Neural cell (in vitro differentiated cells): ENCODE results near the gene ADAMTS15. TPM values are rescaled to one million over a fixed set of nuclear protein-coding genes. Genes with fewer than 3 reads are reported as not detected.

Source experiments
- H2AFZ ChIP-seq: fragments of 200-600, 300-800 bp; sonication (generic), shearing (Covaris generic); 2 replicates; pipeline ENCODE4 v1.6.0; 2014; ENCODE audit warnings: low read depth, mild to moderate bottlenecking, antibody characterized with exemption, low read length, moderate library complexity
- H3F3A ChIP-seq: fragments of 200-600 bp; shearing (Covaris generic); 2 replicates; pipeline ENCODE4 v1.6.1; 2016; ENCODE audit warnings: mild to moderate bottlenecking, moderate library complexity, mixed read lengths, antibody characterized with exemption, low read length; ENCODE audit not compliant: insufficient read depth, poor library complexity, severe bottlenecking
- H3K27ac ChIP-seq: fragments of 200-600, 300-800 bp; sonication (generic), shearing (Covaris generic); 2 replicates; pipeline ENCODE4 v1.5.1; 2014; ENCODE audit warnings: mild to moderate bottlenecking, low read length, moderate library complexity
- H3K27me3 ChIP-seq: fragments of 300-800, 200-600 bp; sonication (generic), shearing (Covaris generic); 2 replicates; pipeline ENCODE4 v1.6.0; 2014; ENCODE audit warnings: mild to moderate bottlenecking, low read depth, low read length, moderate library complexity; ENCODE audit not compliant: insufficient read depth
- H3K36me3 ChIP-seq: fragments of 300-800, 200-600 bp; sonication (generic), shearing (Covaris generic); 2 replicates; pipeline ENCODE4 v1.5.1; 2014; ENCODE audit warnings: mild to moderate bottlenecking, antibody characterized with exemption, low read length, moderate library complexity; ENCODE audit not compliant: insufficient read depth
- H3K4me2 ChIP-seq: fragments of 300-800, 200-600 bp; sonication (generic), shearing (Covaris generic); 2 replicates; pipeline ENCODE4 v1.6.0; 2014; ENCODE audit warnings: mild to moderate bottlenecking, low read length
- H3K4me3 ChIP-seq: fragments of 300-800, 200-600 bp; sonication (generic), shearing (Covaris generic); 2 replicates; pipeline ENCODE4 v1.5.1; 2014; ENCODE audit warnings: mild to moderate bottlenecking, low read length, moderate library complexity
- H3K79me2 ChIP-seq: fragments of 200-600 bp; shearing (Covaris generic); replicated peaks from 2 replicates; pipeline ENCODE4 v1.6.0; 2014; ENCODE audit warnings: mild to moderate bottlenecking, low read length, moderate library complexity; ENCODE audit not compliant: insufficient read depth
- H3K9ac ChIP-seq: fragments of 300-800, 200-600 bp; sonication (generic), shearing (Covaris generic); 2 replicates; pipeline ENCODE4 v1.6.1; 2016; ENCODE audit warnings: mild to moderate bottlenecking, low read length, mixed read lengths
- H3K9me2 ChIP-seq: fragments of 200-600 bp; shearing (Covaris generic); 2 replicates; pipeline ENCODE4 v1.6.1; 2016; ENCODE audit warnings: mild to moderate bottlenecking, low read length, mixed read lengths; ENCODE audit not compliant: insufficient read depth
- H3K9me3 ChIP-seq: fragments of 200-600, 300-800 bp; sonication (generic), shearing (Covaris generic); 2 replicates; pipeline ENCODE4 v1.6.1; 2016; ENCODE audit warnings: mild to moderate bottlenecking, mixed run types, low read length, moderate library complexity, mixed read lengths
- H4K20me1 ChIP-seq: fragments of 200-600 bp; shearing (Covaris generic); 2 replicates; pipeline ENCODE4 v1.6.1; 2016; ENCODE audit warnings: mild to moderate bottlenecking, mixed run types; ENCODE audit not compliant: insufficient read depth
- EP300 ChIP-seq: fragments of 450-650 bp; conservative IDR thresholded peaks from 2 replicates; pipeline ENCODE4 v1.6.1; 2014; ENCODE audit warnings: antibody characterized with exemption, mild to moderate bottlenecking, moderate library complexity; ENCODE audit not compliant: poor library complexity, severe bottlenecking
- EZH2 ChIP-seq: fragments of 200-600, 300-800 bp; shearing (Covaris generic), sonication (generic); IDR thresholded peaks from 2 replicates; pipeline ENCODE4 v1.6.1; 2014; ENCODE audit warnings: antibody characterized with exemption, low read length, borderline replicate concordance, mild to moderate bottlenecking; ENCODE audit not compliant: insufficient read depth, poor library complexity, severe bottlenecking
- MXI1 ChIP-seq: fragments of 450-650 bp; conservative IDR thresholded peaks from 2 replicates; pipeline ENCODE4 v1.6.1; 2014; ENCODE audit warnings: antibody characterized with exemption, mild to moderate bottlenecking; ENCODE audit not compliant: poor library complexity, severe bottlenecking
- POLR2AphosphoS5 ChIP-seq: IDR thresholded peaks from 2 replicates; pipeline ENCODE4 v1.6.1; 2012
- RAD21 ChIP-seq: fragments of 450-650 bp; conservative IDR thresholded peaks from 2 replicates; pipeline ENCODE4 v1.6.1; 2014; ENCODE audit warnings: antibody characterized with exemption, mild to moderate bottlenecking, moderate library complexity
- SMC3 ChIP-seq: fragments of 450-650 bp; conservative IDR thresholded peaks from 2 replicates; pipeline ENCODE4 v1.6.1; 2014; ENCODE audit warnings: antibody characterized with exemption, mild to moderate bottlenecking, moderate library complexity; ENCODE audit not compliant: poor library complexity
- TAF1 ChIP-seq: IDR thresholded peaks from 2 replicates; pipeline ENCODE4 v1.6.1; 2012; ENCODE audit warnings: low read depth
- polyA plus RNA-seq: library from polyadenylated mRNA; depleted of rRNA; stranded (reverse); fragments of >200 nt; gene quantifications from 2 replicates; pipeline ENCODE4 v1.2.3, GENCODE V29; 2014
- TF ChIP-seq, protein P1 (sequence below): IDR thresholded peaks from 2 replicates; pipeline ENCODE4 v1.6.1; 2012; ENCODE audit warnings: borderline replicate concordance
- TF ChIP-seq, protein P2 (sequence below): fragments of 450-650 bp; IDR thresholded peaks from 2 replicates; pipeline ENCODE4 v1.5.1; 2014; ENCODE audit warnings: antibody characterized with exemption, mild to moderate bottlenecking, moderate library complexity; ENCODE audit not compliant: poor library complexity, severe bottlenecking

The ADAMTS15 gene
- polyA plus RNA-seq, 1 donor from 2014 or later = 1.1 TPM

DNA sequence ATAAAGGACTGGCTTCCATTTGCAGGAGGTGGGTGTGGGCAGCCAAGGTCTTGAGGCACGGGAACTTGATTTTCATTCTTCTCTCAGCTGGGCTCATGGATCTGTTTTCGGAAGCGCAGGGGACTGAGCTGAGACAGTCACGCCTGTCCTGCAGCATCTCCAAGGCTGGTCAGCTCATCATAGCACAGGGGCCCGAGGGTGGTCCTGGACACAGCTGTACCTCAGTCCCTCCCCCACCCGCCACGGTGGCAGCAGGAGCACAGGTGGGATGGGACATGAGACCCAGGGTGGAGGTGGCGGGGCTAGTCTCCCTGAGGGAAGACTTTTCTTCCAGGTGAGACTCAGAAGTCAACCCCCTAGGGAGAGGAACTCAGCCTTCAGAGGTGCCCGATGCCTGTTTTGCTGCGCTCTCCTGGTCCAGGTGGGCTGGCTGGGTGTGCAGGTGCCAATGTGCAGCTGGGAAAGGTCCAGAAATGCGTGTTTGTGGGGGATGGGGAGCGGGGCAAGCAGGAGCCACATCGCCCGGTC lies 23.8 kb upstream of the ADAMTS15 start:
- Histone ChIP-seq H2AFZ (no peak overlapping the region), H3K79me2 (no peaks in the 10 kb centered on the region), H3K9ac (no peak overlapping the region), H3K4me2 (no peak overlapping the region), H3F3A (no peaks in the 10 kb centered on the region), H3K27ac (no peak overlapping the region), H3K9me3 (no peaks in the 10 kb centered on the region), H3K27me3 (peaks cover 36% of the 10 kb centered on the region), H3K9me2 (no peaks in the 10 kb centered on the region), H3K4me3 (no peak overlapping the region), H4K20me1 (no peaks in the 10 kb centered on the region), H3K36me3 (no peaks in the 10 kb centered on the region)
- TF ChIP-seq, protein P1, sequence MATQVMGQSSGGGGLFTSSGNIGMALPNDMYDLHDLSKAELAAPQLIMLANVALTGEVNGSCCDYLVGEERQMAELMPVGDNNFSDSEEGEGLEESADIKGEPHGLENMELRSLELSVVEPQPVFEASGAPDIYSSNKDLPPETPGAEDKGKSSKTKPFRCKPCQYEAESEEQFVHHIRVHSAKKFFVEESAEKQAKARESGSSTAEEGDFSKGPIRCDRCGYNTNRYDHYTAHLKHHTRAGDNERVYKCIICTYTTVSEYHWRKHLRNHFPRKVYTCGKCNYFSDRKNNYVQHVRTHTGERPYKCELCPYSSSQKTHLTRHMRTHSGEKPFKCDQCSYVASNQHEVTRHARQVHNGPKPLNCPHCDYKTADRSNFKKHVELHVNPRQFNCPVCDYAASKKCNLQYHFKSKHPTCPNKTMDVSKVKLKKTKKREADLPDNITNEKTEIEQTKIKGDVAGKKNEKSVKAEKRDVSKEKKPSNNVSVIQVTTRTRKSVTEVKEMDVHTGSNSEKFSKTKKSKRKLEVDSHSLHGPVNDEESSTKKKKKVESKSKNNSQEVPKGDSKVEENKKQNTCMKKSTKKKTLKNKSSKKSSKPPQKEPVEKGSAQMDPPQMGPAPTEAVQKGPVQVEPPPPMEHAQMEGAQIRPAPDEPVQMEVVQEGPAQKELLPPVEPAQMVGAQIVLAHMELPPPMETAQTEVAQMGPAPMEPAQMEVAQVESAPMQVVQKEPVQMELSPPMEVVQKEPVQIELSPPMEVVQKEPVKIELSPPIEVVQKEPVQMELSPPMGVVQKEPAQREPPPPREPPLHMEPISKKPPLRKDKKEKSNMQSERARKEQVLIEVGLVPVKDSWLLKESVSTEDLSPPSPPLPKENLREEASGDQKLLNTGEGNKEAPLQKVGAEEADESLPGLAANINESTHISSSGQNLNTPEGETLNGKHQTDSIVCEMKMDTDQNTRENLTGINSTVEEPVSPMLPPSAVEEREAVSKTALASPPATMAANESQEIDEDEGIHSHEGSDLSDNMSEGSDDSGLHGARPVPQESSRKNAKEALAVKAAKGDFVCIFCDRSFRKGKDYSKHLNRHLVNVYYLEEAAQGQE = no peak
- TF ChIP-seq EZH2 = no peak
- no peak for TF ChIP-seq TAF1
- TF ChIP-seq POLR2AphosphoS5 = no peak
- TF ChIP-seq, protein P2, sequence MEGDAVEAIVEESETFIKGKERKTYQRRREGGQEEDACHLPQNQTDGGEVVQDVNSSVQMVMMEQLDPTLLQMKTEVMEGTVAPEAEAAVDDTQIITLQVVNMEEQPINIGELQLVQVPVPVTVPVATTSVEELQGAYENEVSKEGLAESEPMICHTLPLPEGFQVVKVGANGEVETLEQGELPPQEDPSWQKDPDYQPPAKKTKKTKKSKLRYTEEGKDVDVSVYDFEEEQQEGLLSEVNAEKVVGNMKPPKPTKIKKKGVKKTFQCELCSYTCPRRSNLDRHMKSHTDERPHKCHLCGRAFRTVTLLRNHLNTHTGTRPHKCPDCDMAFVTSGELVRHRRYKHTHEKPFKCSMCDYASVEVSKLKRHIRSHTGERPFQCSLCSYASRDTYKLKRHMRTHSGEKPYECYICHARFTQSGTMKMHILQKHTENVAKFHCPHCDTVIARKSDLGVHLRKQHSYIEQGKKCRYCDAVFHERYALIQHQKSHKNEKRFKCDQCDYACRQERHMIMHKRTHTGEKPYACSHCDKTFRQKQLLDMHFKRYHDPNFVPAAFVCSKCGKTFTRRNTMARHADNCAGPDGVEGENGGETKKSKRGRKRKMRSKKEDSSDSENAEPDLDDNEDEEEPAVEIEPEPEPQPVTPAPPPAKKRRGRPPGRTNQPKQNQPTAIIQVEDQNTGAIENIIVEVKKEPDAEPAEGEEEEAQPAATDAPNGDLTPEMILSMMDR = no peak
- no peak for TF ChIP-seq SMC3
- no peak for TF ChIP-seq RAD21
- TF ChIP-seq EP300 = no peak
- TF ChIP-seq MXI1 = no peak

DNA sequence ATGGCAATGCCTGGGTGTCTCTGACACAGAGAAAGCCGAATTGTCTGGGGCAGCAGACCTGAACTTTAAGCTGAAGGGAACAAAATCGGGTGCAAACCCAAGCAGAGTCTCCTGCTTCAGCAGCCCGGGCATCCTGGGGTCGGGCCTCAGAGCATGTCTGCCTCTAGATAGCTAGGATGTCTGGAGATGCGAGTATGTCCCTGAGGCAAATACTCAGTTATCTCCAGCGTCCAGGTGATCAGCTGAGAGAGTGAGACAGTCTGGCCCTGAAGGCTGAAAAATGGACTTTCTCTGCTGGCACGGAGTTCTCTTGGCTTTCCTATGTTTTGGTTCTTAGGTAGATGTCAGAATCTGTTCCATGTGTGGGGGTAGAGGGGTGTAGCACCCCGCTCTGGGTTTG lies 23.3 kb upstream of the ADAMTS15 start:
- no peaks in the 10 kb centered on the region for H3F3A ChIP-seq
- no peaks in the 10 kb centered on the region for H4K20me1 ChIP-seq
- H3K27ac ChIP-seq = no peak overlapping the region
- H3K27me3 ChIP-seq = peaks cover 40% of the 10 kb centered on the region
- H3K36me3 ChIP-seq = no peaks in the 10 kb centered on the region
- H3K79me2 ChIP-seq = no peaks in the 10 kb centered on the region
- no peak overlapping the region for H3K4me2 ChIP-seq
- H3K9me2 ChIP-seq = no peaks in the 10 kb centered on the region
- H3K4me3 ChIP-seq = no peak overlapping the region
- H3K9me3 ChIP-seq = no peaks in the 10 kb centered on the region
- H3K9ac ChIP-seq = no peak overlapping the region
- no peak overlapping the region for H2AFZ ChIP-seq
- TF ChIP-seq POLR2AphosphoS5 (no peak), SMC3 (no peak), EZH2 (no peak), MXI1 (no peak), EP300 (no peak)
- TF ChIP-seq, protein P2 = no peak
- TF ChIP-seq, protein P1 = no peak
